OCI-LY1 (cell line): ENCODE measurements around the gene DAZAP1.

Experiments used
- H2AFZ ChIP-seq: fragments of 200-600 bp; sonication (generic), shearing (Covaris generic); 2 replicates; pipeline ENCODE4 v1.6.0; 2014; ENCODE audit warnings: antibody characterized with exemption, mild to moderate bottlenecking, low read length
- H3F3A ChIP-seq: fragments of 200-600 bp; sonication (generic), shearing (Covaris generic); 2 replicates; pipeline ENCODE4 v1.6.0; 2014; ENCODE audit warnings: mild to moderate bottlenecking, antibody characterized with exemption, low read length, moderate library complexity; ENCODE audit not compliant: insufficient read depth
- H3K27ac ChIP-seq: fragments of 200-600 bp; sonication (generic); 2 replicates; pipeline ENCODE4 v1.5.1; 2014; ENCODE audit warnings: low read length, mixed run types, mild to moderate bottlenecking, low read depth; ENCODE audit not compliant: poor library complexity, severe bottlenecking
- H3K27me3 ChIP-seq: fragments of 200-600 bp; sonication (generic); 2 replicates; pipeline ENCODE4 v1.6.0; 2014; ENCODE audit warnings: antibody characterized with exemption, mild to moderate bottlenecking, low read length, moderate library complexity; ENCODE audit not compliant: insufficient read depth
- H3K36me3 ChIP-seq: fragments of 200-600 bp; sonication (generic); 2 replicates; pipeline ENCODE4 v1.6.1; 2014; ENCODE audit warnings: mild to moderate bottlenecking, antibody characterized with exemption, low read length, moderate library complexity, mixed read lengths; ENCODE audit not compliant: insufficient read depth
- H3K4me1 ChIP-seq: fragments of 200-600 bp; sonication (generic); 2 replicates; pipeline ENCODE4 v1.5.1; 2014; ENCODE audit warnings: mild to moderate bottlenecking, low read length, moderate library complexity; ENCODE audit not compliant: insufficient read depth, severe bottlenecking
- H3K4me2 ChIP-seq: fragments of 200-600 bp; sonication (generic), shearing (Covaris generic); 2 replicates; pipeline ENCODE4 v1.6.1; 2014; ENCODE audit warnings: low read length
- H3K4me3 ChIP-seq: fragments of 200-600 bp; sonication (generic); 2 replicates; pipeline ENCODE4 v1.5.1; 2014; ENCODE audit warnings: low read length, low read depth, mild to moderate bottlenecking, mixed read lengths; ENCODE audit not compliant: poor library complexity, severe bottlenecking
- H3K79me2 ChIP-seq: fragments of 200-600 bp; shearing (Covaris generic); 2 replicates; pipeline ENCODE4 v1.6.1; 2016; ENCODE audit warnings: mixed run types, low read length, mixed read lengths; ENCODE audit not compliant: insufficient read depth
- H3K9ac ChIP-seq: fragments of 200-600 bp; sonication (generic), shearing (Covaris generic); 2 replicates; pipeline ENCODE4 v1.6.1; 2014; ENCODE audit warnings: mild to moderate bottlenecking, low read length, mixed read lengths
- H3K9me2 ChIP-seq: fragments of 200-600 bp; sonication (generic), shearing (Covaris generic); 2 replicates; pipeline ENCODE4 v1.6.1; 2014; ENCODE audit warnings: low read depth, mild to moderate bottlenecking, low read length, mixed read lengths
- H3K9me3 ChIP-seq: fragments of 200-600 bp; shearing (Covaris generic); 2 replicates; pipeline ENCODE4 v1.6.1; 2014; ENCODE audit warnings: low read length, mixed read lengths
- H4K20me1 ChIP-seq: fragments of 200-600 bp; sonication (generic), shearing (Covaris generic); 2 replicates; pipeline ENCODE4 v1.6.0; 2016; ENCODE audit warnings: mild to moderate bottlenecking, low read length; ENCODE audit not compliant: insufficient read depth
- CTCF ChIP-seq: fragments of 200-600 bp; sonication (generic), shearing (Covaris generic); IDR thresholded peaks from 2 replicates; pipeline ENCODE4 v1.5.1; 2017; ENCODE audit warnings: mild to moderate bottlenecking, antibody characterized with exemption, low read length, moderate library complexity, mixed read lengths
- EZH2 ChIP-seq: fragments of 200-600 bp; sonication (generic), shearing (Covaris generic); IDR thresholded peaks from 2 replicates; pipeline ENCODE4 v1.8.0; 2017; ENCODE audit warnings: borderline replicate concordance, mixed run types, mild to moderate bottlenecking, antibody characterized with exemption, low read length, moderate library complexity, mixed read lengths

DAZAP1 gene

GRCh38 chr19:1432507-1432887 is 25.1 kb downstream of the DAZAP1 start:
- no peaks in the 10 kb centered on the region for H3K9me3 ChIP-seq
- H3K36me3 ChIP-seq: peaks cover 76% of the 10 kb centered on the region
- H2AFZ ChIP-seq: no peak overlapping the region
- H3K4me3 ChIP-seq: no peak overlapping the region
- H3K4me2 ChIP-seq: no peak overlapping the region
- no peak overlapping the region for H3K27ac ChIP-seq
- no peaks in the 10 kb centered on the region for H3K27me3 ChIP-seq
- H4K20me1 ChIP-seq: no peaks in the 10 kb centered on the region
- no peaks in the 10 kb centered on the region for H3K9me2 ChIP-seq
- no peaks in the 10 kb centered on the region for H3K79me2 ChIP-seq
- H3K4me1 ChIP-seq: peaks cover 2% of the 10 kb centered on the region
- TF ChIP-seq EZH2 (no peak), CTCF (no peak)
- H3K9ac ChIP-seq: no peak overlapping the region
- peaks cover 3% of the 10 kb centered on the region; the same call in 1 of the 2 replicates for H3F3A ChIP-seq

- Histone ChIP-seq H3K4me3 (no peak overlapping the region), H3K9ac (no peak overlapping the region), H3K36me3 (peaks cover 67% of the 10 kb centered on the region), H3K4me2 (no peak overlapping the region), H3K9me2 (no peaks in the 10 kb centered on the region), H3K79me2 (peaks cover under 1% of the 10 kb centered on the region; the same call in 1 of the 2 replicates), H3K27me3 (no peaks in the 10 kb centered on the region), H3K4me1 (peaks cover 7% of the 10 kb centered on the region), H4K20me1 (no peaks in the 10 kb centered on the region), H3F3A (peaks cover 3% of the 10 kb centered on the region; the same call in 1 of the 2 replicates), H2AFZ (no peak overlapping the region), H3K9me3 (no peaks in the 10 kb centered on the region), H3K27ac (no peak overlapping the region)
- TF ChIP-seq CTCF: no peak
- TF ChIP-seq EZH2: no peak
Observed at GRCh38 chr19:1433119-1434039, 26.0 kb downstream of the DAZAP1 start.

- Histone ChIP-seq H3K4me1 (peaks cover 7% of the 10 kb centered on the region), H3F3A (peaks cover 3% of the 10 kb centered on the region; the same call in 1 of the 2 replicates), H3K9me2 (no peaks in the 10 kb centered on the region), H3K4me2 (no peak overlapping the region), H3K9me3 (no peaks in the 10 kb centered on the region), H3K4me3 (no peak overlapping the region), H3K36me3 (peaks cover 63% of the 10 kb centered on the region), H3K9ac (no peak overlapping the region), H3K27me3 (no peaks in the 10 kb centered on the region), H2AFZ (no peak overlapping the region), H3K79me2 (peaks cover 6% of the 10 kb centered on the region), H3K27ac (no peak overlapping the region), H4K20me1 (no peaks in the 10 kb centered on the region)
- TF ChIP-seq CTCF (no peak), EZH2 (no peak)
Observed at GRCh38 chr19:1434040-1434366, 26.6 kb downstream of the DAZAP1 start.
